HepG2 (cell line): ENCODE measurements around the gene GTF2A1.

Experiments
- CBFB ChIP-seq: sonication (generic); formaldehyde crosslinking; IDR thresholded peaks from 2 replicates; pipeline ENCODE4 v1.4.0; 2020; ENCODE audit warnings: missing genetic modification reagents
- DR1 ChIP-seq: sonication (generic); formaldehyde crosslinking; IDR thresholded peaks from 2 replicates; pipeline ENCODE4 v1.8.0; 2021; ENCODE audit warnings: mild to moderate bottlenecking, missing genetic modification reagents, inconsistent platforms
- MAZ ChIP-seq, 2 experiments: sonication (generic) in 1 of 2; formaldehyde crosslinking in 1 of 2; IDR thresholded peaks; 2 replicates each; pipeline versions ENCODE4 v1.5.0 to v1.6.1; 2012 to 2020; ENCODE audit warnings: low read depth in 2 of 2, mild to moderate bottlenecking in 2 of 2, borderline replicate concordance in 1 of 2, improper control_type of control experiment in 1 of 2, low read length in 1 of 2, missing genetic modification reagents in 1 of 2, moderate library complexity in 1 of 2
- MBNL3 ChIP-seq: fragments of 250-450 bp; sonication (Bioruptor Pico); conservative IDR thresholded peaks from 2 replicates; pipeline ENCODE4 v1.8.0; 2022; ENCODE audit warnings: mild to moderate bottlenecking, inconsistent platforms
- POLR2A ChIP-seq, 2 experiments: IDR thresholded peaks; 2 replicates each; pipeline ENCODE4 v1.6.1; 2011; ENCODE audit warnings: low read depth in 2 of 2, low read length in 2 of 2, mild to moderate bottlenecking in 1 of 2, moderate library complexity in 1 of 2; ENCODE audit not compliant: insufficient read depth in 1 of 2
- TARDBP ChIP-seq: sonication (generic); formaldehyde crosslinking; IDR thresholded peaks from 2 replicates; pipeline ENCODE4 v1.8.0; 2022; ENCODE audit warnings: mild to moderate bottlenecking, missing genetic modification reagents
- ZNF510 ChIP-seq: sonication (generic); formaldehyde crosslinking; IDR thresholded peaks from 2 replicates; pipeline ENCODE4 v1.4.0; 2020; ENCODE audit warnings: low read depth, mild to moderate bottlenecking, missing genetic modification reagents

DNA sequence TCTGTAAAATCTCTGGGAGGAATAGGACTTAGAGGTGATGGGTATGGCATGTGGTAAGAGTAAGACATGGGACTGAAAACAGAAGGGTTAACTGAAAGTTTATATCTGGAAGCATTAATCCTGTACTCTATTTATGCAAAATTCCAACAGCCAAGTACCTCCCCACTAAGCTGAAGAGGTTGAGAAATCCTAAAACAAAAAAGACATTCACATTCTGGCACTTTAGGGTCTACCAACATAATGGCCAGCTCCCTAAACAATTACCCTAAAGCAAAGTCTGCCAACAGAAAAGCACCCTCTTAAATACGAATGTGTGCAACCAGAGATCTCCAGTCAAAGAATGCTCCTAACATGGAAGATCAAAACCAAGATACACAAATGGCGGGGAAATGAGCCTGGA, 87.4 kb downstream of the GTF2A1 start:
- TF ChIP-seq ZNF510 (no peak), CBFB (no peak), POLR2A (IDR thresholded peaks at IDR 0.05; ENCODE audit: insufficient read depth in 1 of 2, low read depth in 2 of 2, low read length in 2 of 2) (no peak), DR1 (CRISPR knock-in tag) (no peak), MAZ (IDR thresholded peaks at IDR 0.05; ENCODE audit: borderline replicate concordance, low read depth, low read length) (no peak), MAZ (CRISPR knock-in tag; IDR thresholded peaks at IDR 0.05; ENCODE audit: low read depth) (no peak), TARDBP (no peak), MBNL3 (CRISPR knock-in tag) (no peak)
